BJ (cell line): ENCODE results near the gene TRRAP. TPM values are rescaled to one million over a fixed set of nuclear protein-coding genes. Genes with fewer than 3 reads are reported as not detected.

Experiments
- CTCF ChIA-PET: fragments of 350-600 bp; formaldehyde crosslinking; extraction: SDS; loops from one replicate; lab custom pipeline; 2021; ENCODE audit warnings: antibody characterized with exemption, inconsistent platforms; lab: Yijun Ruan, JAX
- POLR2A ChIA-PET: fragments of 300-600 bp; sonication (Branson Sonifier 250); formaldehyde crosslinking; extraction: SDS; loops from one replicate; lab custom pipeline; 2021; ENCODE audit warnings: antibody characterized with exemption; lab: Charles Lee
- DNase-seq: peaks from one replicate; pipeline ENCODE4 v3.0.0-alpha.2; 2011; ENCODE audit warnings: low read depth
- H3K27me3 ChIP-seq: 2 replicates; pipeline ENCODE4 v1.6.0; 2011; ENCODE audit warnings: low read length; ENCODE audit not compliant: control insufficient read depth, insufficient read depth
- H3K36me3 ChIP-seq: 2 replicates; pipeline ENCODE4 v1.5.1; 2011; ENCODE audit warnings: low read length; ENCODE audit not compliant: control insufficient read depth, insufficient read depth
- H3K4me3 ChIP-seq: 2 replicates; pipeline ENCODE4 v1.5.1; 2011; ENCODE audit warnings: low read depth, mild to moderate bottlenecking, control low read depth, low read length
- polyA plus RNA-seq: library from polyadenylated mRNA; depleted of rRNA; stranded (reverse); fragments of >200 nt; gene quantifications from 2 replicates; pipeline ENCODE4 v1.2.3, GENCODE V29; 2011
- TF ChIP-seq, protein P1 (sequence below): IDR thresholded peaks from 2 replicates; pipeline ENCODE4 v1.5.1; 2011; ENCODE audit warnings: low read depth, mild to moderate bottlenecking, control low read depth, inconsistent platforms, low read length, moderate library complexity; ENCODE audit not compliant: insufficient read depth

The TRRAP gene
- polyA plus RNA-seq, 1 experiment, result 17.2 TPM

- Histone ChIP-seq H3K27me3 (no peaks in the 10 kb centered on the region), H3K4me3 (no peak overlapping the region), H3K36me3 (peaks cover 21% of the 10 kb centered on the region)
- ChIA-PET POLR2A (no interaction called here), CTCF (interaction anchor here (0.7 to 1.3 kb wide), 2 partner anchors 9 to 14 kb away, joined by 3 read pairs; no protein-coding TSS in a partner anchor)
- DNase-seq, result no peak
- TF ChIP-seq, protein P1, sequence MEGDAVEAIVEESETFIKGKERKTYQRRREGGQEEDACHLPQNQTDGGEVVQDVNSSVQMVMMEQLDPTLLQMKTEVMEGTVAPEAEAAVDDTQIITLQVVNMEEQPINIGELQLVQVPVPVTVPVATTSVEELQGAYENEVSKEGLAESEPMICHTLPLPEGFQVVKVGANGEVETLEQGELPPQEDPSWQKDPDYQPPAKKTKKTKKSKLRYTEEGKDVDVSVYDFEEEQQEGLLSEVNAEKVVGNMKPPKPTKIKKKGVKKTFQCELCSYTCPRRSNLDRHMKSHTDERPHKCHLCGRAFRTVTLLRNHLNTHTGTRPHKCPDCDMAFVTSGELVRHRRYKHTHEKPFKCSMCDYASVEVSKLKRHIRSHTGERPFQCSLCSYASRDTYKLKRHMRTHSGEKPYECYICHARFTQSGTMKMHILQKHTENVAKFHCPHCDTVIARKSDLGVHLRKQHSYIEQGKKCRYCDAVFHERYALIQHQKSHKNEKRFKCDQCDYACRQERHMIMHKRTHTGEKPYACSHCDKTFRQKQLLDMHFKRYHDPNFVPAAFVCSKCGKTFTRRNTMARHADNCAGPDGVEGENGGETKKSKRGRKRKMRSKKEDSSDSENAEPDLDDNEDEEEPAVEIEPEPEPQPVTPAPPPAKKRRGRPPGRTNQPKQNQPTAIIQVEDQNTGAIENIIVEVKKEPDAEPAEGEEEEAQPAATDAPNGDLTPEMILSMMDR, result no peak
Observed at GRCh38 chr7:99027841-99028240, 149.5 kb downstream of the TRRAP start.

GRCh38 chr7:99028261-99028973 lies 150.1 kb downstream of the TRRAP start:
- TF ChIP-seq, protein P1, result no peak
- H3K4me3 ChIP-seq, result no peak overlapping the region
- no peak for DNase-seq
- ChIA-PET CTCF (interaction anchor here (0.7 to 1.3 kb wide), 2 partner anchors 10 to 13 kb away, joined by 3 read pairs; no protein-coding TSS in a partner anchor), POLR2A (no interaction called here)
- peaks cover 21% of the 10 kb centered on the region for H3K36me3 ChIP-seq
- no peaks in the 10 kb centered on the region for H3K27me3 ChIP-seq

DNA sequence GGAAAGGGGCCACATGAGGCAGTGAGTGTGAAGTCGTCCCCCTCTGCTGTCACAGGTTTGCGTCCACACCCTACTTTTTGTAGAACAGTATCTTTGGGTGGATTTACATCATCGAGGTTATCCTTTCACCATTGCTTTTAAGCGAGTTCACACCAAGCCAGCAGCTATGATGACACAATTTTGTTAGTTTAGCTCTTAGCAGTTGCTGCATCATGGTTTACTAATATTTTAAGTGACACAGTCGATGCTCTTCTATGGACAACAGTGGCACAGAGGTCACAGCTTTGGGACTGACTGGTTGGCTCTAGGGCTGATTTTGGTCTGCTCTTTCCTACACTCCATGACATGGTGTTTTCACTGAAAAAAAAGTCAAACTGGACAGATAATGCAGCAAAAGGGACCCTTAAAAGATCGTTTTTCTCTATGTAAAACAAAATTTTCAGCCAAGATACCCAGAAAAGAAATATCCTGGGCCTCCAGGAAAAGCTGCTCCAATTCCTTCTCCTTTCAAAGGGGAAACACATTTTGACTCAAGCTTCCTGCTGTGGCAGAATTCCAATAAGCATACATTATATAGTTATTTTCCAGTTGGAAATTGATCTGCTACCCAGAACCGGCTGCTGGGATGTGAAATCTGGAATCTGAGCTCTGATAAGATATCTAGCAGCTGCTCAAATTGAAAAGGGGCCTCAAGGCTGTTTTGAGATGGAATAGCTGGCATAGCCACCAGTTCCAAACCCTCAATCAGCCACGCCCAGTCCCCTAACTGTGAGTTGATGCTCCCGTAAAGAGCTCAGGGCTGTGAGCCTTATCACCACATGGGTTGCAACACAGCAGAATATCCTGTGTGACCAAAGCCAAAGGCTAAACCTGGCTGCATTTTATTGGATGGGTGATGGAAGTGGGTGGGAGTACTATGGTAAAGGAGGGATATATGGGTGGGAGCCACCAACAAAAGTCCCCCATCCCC lies 151.4 kb downstream of the TRRAP start:
- no peak overlapping the region for H3K4me3 ChIP-seq
- POLR2A ChIA-PET, result no interaction called here
- H3K36me3 ChIP-seq, result peaks cover 32% of the 10 kb centered on the region
- CTCF ChIA-PET, result interaction anchor here (0.6 to 1.7 kb wide), 5 partner anchors 11 to 325 kb away, joined by 3 to 9 read pairs (median 3); no protein-coding TSS in a partner anchor
- no peaks in the 10 kb centered on the region for H3K27me3 ChIP-seq
- TF ChIP-seq, protein P1, result no peak
- no peak for DNase-seq

- POLR2A ChIA-PET, result no interaction called here
- H3K36me3 ChIP-seq, result peaks cover 38% of the 10 kb centered on the region
- TF ChIP-seq, protein P1, result no peak
- H3K4me3 ChIP-seq, result no peak overlapping the region
- CTCF ChIA-PET, result interaction anchor here (0.6 to 1.7 kb wide), 5 partner anchors 10 to 325 kb away, joined by 3 to 9 read pairs (median 3); no protein-coding TSS in a partner anchor
- DNase-seq, result no peak
- no peaks in the 10 kb centered on the region for H3K27me3 ChIP-seq
Observed at GRCh38 chr7:99030457-99030856, 152.1 kb downstream of the TRRAP start.
